C4-2B (cell line): Measurements from ENCODE around the gene ABCE1.

Source experiments
- H3K27ac ChIP-seq: fragments of 450-650 bp; 2 replicates; pipeline ENCODE4 v1.5.1; 2017
- CTCF ChIP-seq: fragments of 450-650 bp; conservative IDR thresholded peaks from 2 replicates; pipeline ENCODE4 v1.5.1; 2017; ENCODE audit warnings: mild to moderate bottlenecking
- ZFX ChIP-seq: fragments of 450-650 bp; IDR thresholded peaks from 2 replicates; pipeline ENCODE4 v1.6.1; 2017

The ABCE1 gene

GRCh38 chr4:145103496-145103895 lies 5.4 kb downstream of the ABCE1 start:
- TF ChIP-seq CTCF, result no peak
- TF ChIP-seq ZFX, result no peak

GRCh38 chr4:145107126-145107525 lies 9.0 kb downstream of the ABCE1 start:
- no peak overlapping the region for H3K27ac ChIP-seq
- TF ChIP-seq CTCF (no peak), ZFX (no peak)

More at GRCh38 chr4:145103496-145103895, 5.4 kb downstream of the ABCE1 start:
- no peak overlapping the region for H3K27ac ChIP-seq

- no peak overlapping the region for H3K27ac ChIP-seq
- TF ChIP-seq ZFX (no peak), CTCF (no peak)
Measured at GRCh38 chr4:145108128-145108527, 10.0 kb downstream of the ABCE1 start.

GRCh38 chr4:145125396-145125795 lies 27.3 kb downstream of the ABCE1 start:
- no peak for TF ChIP-seq ZFX
- TF ChIP-seq CTCF, result no peak
- H3K27ac ChIP-seq, result no peak overlapping the region

GRCh38 chr4:145130130-145130529 lies 32.0 kb downstream of the ABCE1 start:
- no peak overlapping the region for H3K27ac ChIP-seq
- TF ChIP-seq ZFX, result no peak
- TF ChIP-seq CTCF, result no peak

GRCh38 chr4:145130788-145131399 lies 32.8 kb downstream of the ABCE1 start:
- no peak overlapping the region for H3K27ac ChIP-seq
- TF ChIP-seq CTCF (no peak), ZFX (no peak)

- TF ChIP-seq CTCF (no peak), ZFX (no peak)
Measured at GRCh38 chr4:145131848-145132247, 33.7 kb downstream of the ABCE1 start.

More at GRCh38 chr4:145131848-145132247, 33.7 kb downstream of the ABCE1 start:
- no peak overlapping the region for H3K27ac ChIP-seq
